ENCODE results near the gene PDE4B. TPM values are rescaled to one million over a fixed set of nuclear protein-coding genes. Genes with fewer than 3 reads are reported as not detected.

Gene PDE4B
- total and polyA plus RNA-seq, 9 of the 15 experiments (the other 6 are each of a cell fraction or from before 2014, with no cell fraction given): 0.09 TPM; not detected in 8

GRCh38 chr1:65904681-65905083 lies 112.0 kb downstream of the PDE4B start (continued):
- TF ChIP-seq ATF3 (IDR thresholded peaks at IDR 0.05): peak; percentile 95
- TF ChIP-seq ATF3 (CRISPR knock-in tag; conservative IDR thresholded peaks at IDR 0.05): peak; percentile 96
- no peak for TF ChIP-seq SREBF2 (CRISPR knock-in tag; IDR thresholded peaks at IDR 0.05)
- TF ChIP-seq RCOR1 (IDR thresholded peaks at IDR 0.05; ENCODE audit: borderline replicate concordance in 1 of 2, low read depth in 2 of 2, low read length in 2 of 2): peak in 1 of 2 experiments; percentile 80; a peak in 2 of 4 replicates
- peak; percentile 93 for TF ChIP-seq TEAD4 (IDR thresholded peaks at IDR 0.05; ENCODE audit: low read length)
- no peak for TF ChIP-seq TEAD4 (CRISPR knock-in tag; IDR thresholded peaks at IDR 0.05; ENCODE audit: borderline replicate concordance)
- TF ChIP-seq GATA2 (CRISPR knock-in tag; IDR thresholded peaks at IDR 0.05): 0 out of 2 replicates have a peak, but pooled peaks have one; percentile 26
- no peak for TF ChIP-seq RREB1 (CRISPR knock-in tag; IDR thresholded peaks at IDR 0.05)
- peak; percentile 93 for TF ChIP-seq MEIS2 (IDR thresholded peaks at IDR 0.05; ENCODE audit: partially characterized antibody)
- 0 out of 4 replicates have a peak, but pooled peaks of 1 of the 2 experiments have one; percentile 35 for TF ChIP-seq ARNT (IDR thresholded peaks at IDR 0.05)
- peak; percentile 53; the same call in 1 of the 2 replicates for TF ChIP-seq MAFK (IDR thresholded peaks at IDR 0.05; ENCODE audit: low read length)
- peak; percentile 88 for TF ChIP-seq JUN (IDR thresholded peaks at IDR 0.05; ENCODE audit: borderline replicate concordance, low read depth, low read length)
- no peak for TF ChIP-seq JUN (CRISPR knock-in tag; IDR thresholded peaks at IDR 0.05; ENCODE audit: borderline replicate concordance)
- TF ChIP-seq MYBL2 (IDR thresholded peaks at IDR 0.05; ENCODE audit: low read depth): no peak
- no peak for TF ChIP-seq MYBL2 (CRISPR knock-in tag; IDR thresholded peaks at IDR 0.05; ENCODE audit: borderline replicate concordance)
- no peak for TF ChIP-seq ARID2 (IDR thresholded peaks at IDR 0.05)
- TF ChIP-seq ATF7 (IDR thresholded peaks at IDR 0.05): peak; percentile 63; the same call in 1 of the 2 replicates
- TF ChIP-seq ZNF668 (CRISPR knock-in tag; IDR thresholded peaks at IDR 0.05): no peak
- no peak for TF ChIP-seq USF2 (CRISPR knock-in tag; IDR thresholded peaks at IDR 0.05)
